Activated naive CD4-positive, alpha-beta T cell treated with anti-CD3 and anti-CD28 coated beads, Interleukin-2, amount 50 U/mL, for 24 hours (primary cell): ENCODE measurements around the gene SH3BGR.

Source experiments
- H3K27ac Mint-ChIP-seq: one replicate; pipeline ENCODE4 v1.8.0; 2021; ENCODE audit warnings: mild to moderate bottlenecking, mixed read lengths
- H3K27me3 Mint-ChIP-seq: one replicate; pipeline ENCODE4 v1.8.0; 2021; ENCODE audit warnings: mixed read lengths
- H3K36me3 Mint-ChIP-seq: one replicate; pipeline ENCODE4 v1.8.0; 2021; ENCODE audit warnings: mixed read lengths
- H3K4me1 Mint-ChIP-seq: one replicate; pipeline ENCODE4 v1.8.0; 2021; ENCODE audit warnings: mixed read lengths
- H3K4me3 Mint-ChIP-seq: one replicate; pipeline ENCODE4 v1.8.0; 2021; ENCODE audit warnings: mild to moderate bottlenecking, mixed read lengths
- H3K9me3 Mint-ChIP-seq: one replicate; pipeline ENCODE4 v1.8.0; 2021; ENCODE audit warnings: mixed read lengths

The SH3BGR gene

DNA sequence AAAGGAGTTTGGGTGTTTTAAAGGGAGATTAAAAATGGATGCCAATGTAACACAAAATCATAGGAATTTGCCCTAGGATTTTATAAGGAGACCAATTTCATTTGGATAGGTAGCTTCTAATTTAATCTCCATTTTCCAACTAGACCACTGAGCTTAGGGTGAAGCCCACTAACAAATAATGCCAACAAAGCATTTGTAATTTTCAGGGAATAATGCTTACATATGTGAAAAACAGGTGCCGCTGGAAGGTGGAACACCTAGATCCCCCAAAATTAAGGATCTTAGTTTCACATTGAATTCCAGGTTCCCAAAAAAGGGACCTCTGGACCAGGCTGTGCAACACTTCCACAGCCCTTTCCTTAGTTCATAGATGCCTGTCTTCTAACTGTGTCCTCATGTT, 94.8 kb downstream of the SH3BGR start:
- H3K27ac Mint-ChIP-seq = no peak overlapping the region
- peaks cover 9% of the 10 kb centered on the region for H3K27me3 Mint-ChIP-seq
- no peaks in the 10 kb centered on the region for H3K36me3 Mint-ChIP-seq
- no peaks in the 10 kb centered on the region for H3K4me1 Mint-ChIP-seq
- H3K9me3 Mint-ChIP-seq = no peaks in the 10 kb centered on the region
- no peak overlapping the region for H3K4me3 Mint-ChIP-seq

DNA sequence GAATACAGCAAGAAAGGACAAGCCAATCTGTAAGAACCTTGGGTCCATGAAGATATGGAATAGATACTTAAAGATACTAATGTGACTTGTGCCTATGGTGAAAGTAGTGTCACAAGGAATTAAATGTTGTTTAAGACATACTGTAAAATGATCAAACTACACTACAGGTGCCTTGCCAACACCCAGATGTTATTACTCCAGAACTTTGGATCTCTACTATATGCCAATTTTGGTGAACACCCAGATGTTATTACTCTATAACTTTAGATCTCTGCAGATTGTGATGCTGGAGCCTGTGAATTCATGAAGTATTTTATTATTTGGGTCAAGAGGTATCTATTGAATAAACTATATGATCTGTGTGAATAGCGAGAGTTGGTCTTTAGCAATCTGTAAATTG, 101.1 kb downstream of the SH3BGR start:
- Mint-ChIP-seq H3K9me3 (no peaks in the 10 kb centered on the region), H3K36me3 (no peaks in the 10 kb centered on the region), H3K27ac (no peak overlapping the region), H3K4me3 (no peak overlapping the region), H3K27me3 (peaks cover 13% of the 10 kb centered on the region), H3K4me1 (no peaks in the 10 kb centered on the region)

GRCh38 chr21:39553331-39553730, 101.6 kb downstream of the SH3BGR start:
- Mint-ChIP-seq H3K27ac (no peak overlapping the region), H3K27me3 (peaks cover 11% of the 10 kb centered on the region), H3K4me3 (no peak overlapping the region), H3K9me3 (no peaks in the 10 kb centered on the region), H3K36me3 (no peaks in the 10 kb centered on the region), H3K4me1 (no peaks in the 10 kb centered on the region)

DNA sequence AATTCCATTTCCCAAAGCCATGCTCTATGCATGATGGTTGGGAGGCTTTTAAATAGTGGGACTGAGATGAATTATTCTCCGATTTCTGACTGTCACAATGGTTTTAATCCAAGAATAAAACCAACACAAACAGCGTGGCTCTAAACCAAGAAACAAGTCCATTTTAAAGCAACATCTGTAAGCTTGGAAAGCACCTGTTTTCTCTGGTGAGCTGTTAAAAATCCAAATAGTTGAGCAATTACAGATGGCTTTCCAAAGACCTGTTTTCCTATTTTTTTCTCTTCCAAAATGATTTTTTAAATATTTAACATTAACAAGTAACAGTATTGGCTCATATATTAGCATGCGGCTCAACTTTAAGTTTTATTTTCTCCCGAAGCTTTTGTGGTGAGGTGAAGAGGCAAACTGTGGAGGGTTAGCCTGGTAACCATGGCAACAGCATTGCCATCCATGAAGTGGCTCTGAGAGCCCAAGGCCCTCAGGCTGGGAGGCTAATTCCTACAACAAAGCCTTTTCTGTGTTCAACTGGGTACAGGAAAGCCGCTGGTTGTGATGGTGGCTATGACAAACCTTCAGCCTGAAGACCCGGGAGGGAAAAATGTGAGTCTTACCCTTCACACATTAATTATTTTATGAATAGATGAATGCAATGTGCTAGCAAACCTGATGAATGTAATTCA, 104.3 kb downstream of the SH3BGR start:
- Mint-ChIP-seq H3K4me3 (no peak overlapping the region), H3K9me3 (no peaks in the 10 kb centered on the region), H3K36me3 (no peaks in the 10 kb centered on the region), H3K27ac (no peak overlapping the region), H3K27me3 (peaks cover 10% of the 10 kb centered on the region), H3K4me1 (no peaks in the 10 kb centered on the region)

DNA sequence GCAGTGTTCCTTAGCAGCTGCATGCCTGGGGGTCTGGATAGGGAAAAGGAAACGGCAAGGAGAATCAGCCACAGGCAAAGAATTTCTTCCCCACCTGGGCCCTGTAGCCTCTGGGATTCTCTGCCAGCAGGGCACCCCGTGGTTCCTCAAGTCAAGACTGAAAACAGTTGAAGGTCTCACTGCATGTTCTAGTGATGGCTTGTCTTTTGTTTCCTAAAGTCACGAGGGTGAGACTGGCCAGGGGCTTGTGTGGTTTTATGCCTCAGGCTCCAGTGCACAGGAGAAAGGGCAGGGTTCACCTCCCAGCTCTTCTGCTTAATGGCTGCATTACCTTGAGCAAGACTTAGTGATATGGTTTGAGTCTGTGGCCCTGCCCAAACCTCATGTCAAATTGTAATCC, 107.7 kb downstream of the SH3BGR start:
- H3K27me3 Mint-ChIP-seq = peaks cover 3% of the 10 kb centered on the region
- H3K4me1 Mint-ChIP-seq = no peaks in the 10 kb centered on the region
- no peak overlapping the region for H3K27ac Mint-ChIP-seq
- no peaks in the 10 kb centered on the region for H3K36me3 Mint-ChIP-seq
- no peaks in the 10 kb centered on the region for H3K9me3 Mint-ChIP-seq
- H3K4me3 Mint-ChIP-seq = no peak overlapping the region

DNA sequence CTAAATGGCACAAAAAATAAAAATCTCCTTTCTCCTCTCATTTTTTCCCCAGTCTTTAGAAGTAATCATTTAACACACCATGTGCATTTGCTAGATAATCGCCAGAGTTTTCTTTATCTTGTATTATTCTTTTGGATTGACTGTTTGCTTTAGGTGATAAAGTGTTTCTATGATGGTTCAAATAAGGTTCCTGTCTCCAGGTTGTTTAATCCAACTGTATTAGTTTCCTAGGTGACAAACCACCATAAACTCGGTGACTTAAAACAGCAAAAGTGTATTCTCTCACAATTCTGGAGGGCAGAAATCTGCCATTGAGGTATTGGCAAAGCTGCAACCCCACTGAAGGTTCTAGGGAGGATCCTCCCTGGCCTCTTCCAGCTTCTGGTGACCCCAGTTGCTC, 109.4 kb downstream of the SH3BGR start:
- Mint-ChIP-seq H3K36me3 (no peaks in the 10 kb centered on the region), H3K4me1 (no peaks in the 10 kb centered on the region), H3K4me3 (no peak overlapping the region), H3K27me3 (peaks cover 3% of the 10 kb centered on the region), H3K27ac (no peak overlapping the region), H3K9me3 (no peaks in the 10 kb centered on the region)

DNA sequence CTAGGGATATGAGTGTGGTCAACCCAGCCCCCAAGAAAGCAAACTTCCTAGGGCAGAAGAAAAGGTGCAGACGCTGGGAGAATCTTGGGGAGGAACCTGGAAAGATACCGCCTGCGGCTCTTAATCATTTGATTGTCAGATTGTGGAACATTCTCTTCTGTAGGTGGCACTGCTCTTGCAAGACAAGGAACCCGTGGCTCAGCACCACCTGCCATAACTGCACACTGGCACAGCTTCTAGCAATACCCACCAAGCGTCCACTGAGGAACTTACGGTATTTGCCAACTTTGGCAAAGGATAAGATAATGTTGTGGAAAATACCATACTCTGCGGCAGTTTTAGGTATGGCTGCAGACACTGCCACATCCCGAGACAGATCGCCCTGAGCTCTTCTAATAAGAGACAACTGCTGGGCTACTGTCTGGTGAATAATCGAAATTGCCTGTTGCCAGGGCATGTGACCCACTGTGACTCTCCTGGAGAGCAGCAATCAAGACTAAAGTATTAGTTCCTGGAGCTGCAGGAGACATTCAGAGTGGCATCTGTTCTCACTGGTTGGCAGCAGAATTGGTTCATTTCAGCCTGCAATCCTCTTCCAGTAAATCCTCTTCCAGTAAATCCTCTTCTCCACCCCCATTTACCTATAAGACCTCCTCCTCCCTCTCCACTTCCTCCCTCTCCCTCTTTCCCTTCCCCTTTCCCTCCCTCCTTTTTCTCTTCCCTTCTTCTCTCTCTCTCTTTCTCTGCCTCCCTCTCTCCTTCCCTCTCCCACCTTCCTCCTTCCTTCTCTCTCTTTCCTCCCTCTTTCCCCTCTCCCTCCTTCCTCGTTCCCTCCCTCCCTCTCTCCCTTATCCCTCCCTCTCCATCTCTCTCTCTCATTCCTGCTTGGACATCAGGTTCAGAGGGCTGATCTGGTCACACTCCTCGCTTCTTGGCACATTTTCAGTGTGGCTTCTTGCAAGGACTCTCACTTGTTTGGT, 111.3 kb downstream of the SH3BGR start:
- no peaks in the 10 kb centered on the region for H3K9me3 Mint-ChIP-seq
- H3K4me1 Mint-ChIP-seq = no peaks in the 10 kb centered on the region

DNA sequence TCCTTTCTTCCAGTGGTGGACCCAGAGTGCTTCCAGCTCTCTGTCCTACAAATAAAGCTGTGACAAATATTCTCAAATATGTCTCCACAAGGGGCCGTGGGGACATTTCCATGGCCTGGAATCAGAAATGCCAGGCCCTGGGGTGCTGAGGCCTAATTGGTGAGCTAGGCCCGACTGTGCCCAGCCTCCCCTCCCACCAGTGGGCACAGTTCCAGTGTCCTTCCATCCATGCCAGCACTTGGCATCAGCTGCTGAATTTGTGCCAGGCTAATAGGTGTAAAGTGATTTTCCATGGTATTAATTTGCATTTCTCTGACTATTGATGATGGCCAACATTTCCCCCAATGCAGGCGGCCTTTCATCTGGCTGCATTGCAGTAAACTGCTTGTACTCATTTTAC, 112.4 kb downstream of the SH3BGR start:
- Mint-ChIP-seq H3K27ac (no peak overlapping the region), H3K4me1 (no peaks in the 10 kb centered on the region), H3K4me3 (no peak overlapping the region), H3K27me3 (peaks cover 3% of the 10 kb centered on the region), H3K36me3 (no peaks in the 10 kb centered on the region), H3K9me3 (no peaks in the 10 kb centered on the region)

More for the DNA sequence above, 111.3 kb downstream of the SH3BGR start:
- peaks cover 3% of the 10 kb centered on the region for H3K27me3 Mint-ChIP-seq
- H3K36me3 Mint-ChIP-seq = no peaks in the 10 kb centered on the region
- H3K4me3 Mint-ChIP-seq = no peak overlapping the region
- H3K27ac Mint-ChIP-seq = no peak overlapping the region
